Measurements from ENCODE around the gene PKN2. TPM values are rescaled to one million over a fixed set of nuclear protein-coding genes. Genes with fewer than 3 reads are reported as not detected.

PKN2 gene
- total RNA-seq, 1 donor from 2014 or later = 65.1 TPM

DNA sequence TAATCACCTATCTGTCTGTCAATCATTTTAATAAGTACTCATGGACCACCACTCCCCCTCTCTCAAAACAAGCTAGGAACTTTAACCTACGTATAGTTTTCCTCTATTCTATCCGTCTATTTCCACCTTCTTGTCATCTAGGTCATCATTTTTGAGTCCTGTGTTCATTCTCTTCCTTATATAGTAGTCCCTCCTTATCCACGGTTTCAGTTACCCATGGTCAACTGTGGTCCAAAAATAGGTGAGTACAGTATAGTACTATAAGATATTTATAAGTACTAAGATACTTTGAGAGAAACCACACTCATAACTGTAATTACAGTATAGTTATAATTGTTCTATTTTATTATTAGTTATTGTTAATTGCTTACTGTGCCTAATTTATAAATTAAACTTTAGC is 7.5 kb downstream of the PKN2 start:
- no peaks in the 10 kb centered on the region for H3K9me3 Mint-ChIP-seq
- no peak overlapping the region for H3K27ac Mint-ChIP-seq
- TF ChIP-seq, protein P1, sequence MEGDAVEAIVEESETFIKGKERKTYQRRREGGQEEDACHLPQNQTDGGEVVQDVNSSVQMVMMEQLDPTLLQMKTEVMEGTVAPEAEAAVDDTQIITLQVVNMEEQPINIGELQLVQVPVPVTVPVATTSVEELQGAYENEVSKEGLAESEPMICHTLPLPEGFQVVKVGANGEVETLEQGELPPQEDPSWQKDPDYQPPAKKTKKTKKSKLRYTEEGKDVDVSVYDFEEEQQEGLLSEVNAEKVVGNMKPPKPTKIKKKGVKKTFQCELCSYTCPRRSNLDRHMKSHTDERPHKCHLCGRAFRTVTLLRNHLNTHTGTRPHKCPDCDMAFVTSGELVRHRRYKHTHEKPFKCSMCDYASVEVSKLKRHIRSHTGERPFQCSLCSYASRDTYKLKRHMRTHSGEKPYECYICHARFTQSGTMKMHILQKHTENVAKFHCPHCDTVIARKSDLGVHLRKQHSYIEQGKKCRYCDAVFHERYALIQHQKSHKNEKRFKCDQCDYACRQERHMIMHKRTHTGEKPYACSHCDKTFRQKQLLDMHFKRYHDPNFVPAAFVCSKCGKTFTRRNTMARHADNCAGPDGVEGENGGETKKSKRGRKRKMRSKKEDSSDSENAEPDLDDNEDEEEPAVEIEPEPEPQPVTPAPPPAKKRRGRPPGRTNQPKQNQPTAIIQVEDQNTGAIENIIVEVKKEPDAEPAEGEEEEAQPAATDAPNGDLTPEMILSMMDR (IDR thresholded peaks at IDR 0.05; ENCODE audit: unreplicated experiment) = no peak
- H3K4me1 Mint-ChIP-seq = peaks cover 19% of the 10 kb centered on the region
- no peak for DNase-seq (ENCODE audit: low spot score in 2 of 2, unreplicated experiment in 2 of 2)
- H3K27me3 Mint-ChIP-seq (ENCODE audit: low read depth) = no peaks in the 10 kb centered on the region
- H3K4me3 Mint-ChIP-seq = no peak overlapping the region
- peaks cover 7% of the 10 kb centered on the region for H3K36me3 Mint-ChIP-seq

DNA sequence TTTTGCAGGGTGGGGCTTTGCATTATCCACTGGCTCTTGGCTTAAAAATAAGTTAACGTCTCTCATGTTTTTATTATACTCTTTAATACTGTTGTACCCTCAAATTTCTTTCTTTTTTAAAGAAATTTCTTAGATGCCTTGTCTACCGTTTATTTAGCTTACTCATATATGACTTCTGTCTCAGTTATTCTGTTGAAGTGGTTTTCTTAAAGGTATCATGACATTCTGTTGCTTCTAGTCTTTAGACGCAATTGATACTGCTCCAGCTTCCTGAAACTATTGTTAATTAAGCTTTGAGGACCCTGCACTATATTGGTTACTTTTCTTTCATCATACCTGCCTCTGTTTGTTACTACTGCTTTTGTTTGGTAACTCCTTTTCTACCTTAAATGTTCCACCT is 11.7 kb downstream of the PKN2 start:
- Mint-ChIP-seq H3K27me3 (ENCODE audit: low read depth) (no peaks in the 10 kb centered on the region), H3K27ac (peak overlapping the region; percentile 11), H3K4me3 (no peak overlapping the region), H3K36me3 (peaks cover 12% of the 10 kb centered on the region), H3K9me3 (no peaks in the 10 kb centered on the region), H3K4me1 (peaks cover 19% of the 10 kb centered on the region)
- TF ChIP-seq, protein P1 (IDR thresholded peaks at IDR 0.05; ENCODE audit: unreplicated experiment) = no peak
- DNase-seq (ENCODE audit: low spot score in 2 of 2, unreplicated experiment in 2 of 2) = no peak

DNA sequence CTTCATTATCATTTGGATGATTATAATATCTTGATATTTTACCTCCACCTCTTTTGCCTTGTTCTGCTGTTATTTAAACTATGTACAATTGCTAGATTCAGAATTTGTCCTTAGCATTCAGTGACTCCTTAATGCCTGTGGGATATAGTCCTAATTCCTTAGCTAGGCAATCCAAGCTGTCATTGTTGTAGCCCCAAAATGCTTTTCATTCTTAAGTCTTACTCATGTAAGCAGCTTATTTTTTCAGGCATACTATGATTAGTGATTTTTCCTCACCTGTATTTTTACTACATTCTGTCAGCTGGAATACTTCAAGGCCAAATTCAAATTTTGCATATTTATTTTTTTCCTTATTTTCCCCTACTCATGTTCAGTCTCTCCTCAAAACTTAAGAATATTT is 13.4 kb downstream of the PKN2 start:
- TF ChIP-seq, protein P1 (IDR thresholded peaks at IDR 0.05; ENCODE audit: unreplicated experiment) = no peak
- no peaks in the 10 kb centered on the region for H3K27me3 Mint-ChIP-seq (ENCODE audit: low read depth)
- no peak overlapping the region for H3K4me3 Mint-ChIP-seq
- H3K36me3 Mint-ChIP-seq = peaks cover 12% of the 10 kb centered on the region
- DNase-seq (ENCODE audit: low spot score in 2 of 2, unreplicated experiment in 2 of 2) = no peak
- no peaks in the 10 kb centered on the region for H3K9me3 Mint-ChIP-seq
- peaks cover 16% of the 10 kb centered on the region for H3K4me1 Mint-ChIP-seq
- no peak overlapping the region for H3K27ac Mint-ChIP-seq

DNA sequence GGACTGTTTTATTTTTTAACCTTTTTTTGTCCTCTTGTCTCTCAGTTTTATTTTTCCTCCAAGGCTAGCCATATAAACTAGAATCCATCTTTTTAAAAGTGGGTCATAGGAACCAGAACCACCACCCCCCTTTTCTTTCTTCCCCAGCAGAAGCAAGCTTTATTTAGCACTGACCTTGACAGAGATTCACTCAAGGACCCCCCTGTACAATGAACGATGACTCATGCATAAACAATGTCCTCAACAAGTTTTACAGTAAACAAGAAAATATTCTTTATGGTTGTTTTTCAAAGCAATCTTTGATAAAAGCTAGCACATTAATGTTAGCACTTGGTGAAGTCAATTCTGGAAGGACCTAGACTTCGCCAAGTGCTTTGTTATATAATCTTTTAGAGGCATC is 14.1 kb downstream of the PKN2 start:
- H3K27ac Mint-ChIP-seq = peak overlapping the region; percentile 75
- DNase-seq (ENCODE audit: low spot score in 2 of 2, unreplicated experiment in 2 of 2) = no peak
- H3K9me3 Mint-ChIP-seq = no peaks in the 10 kb centered on the region
- peaks cover 13% of the 10 kb centered on the region for H3K4me1 Mint-ChIP-seq
- peaks cover 12% of the 10 kb centered on the region for H3K36me3 Mint-ChIP-seq
- H3K27me3 Mint-ChIP-seq (ENCODE audit: low read depth) = no peaks in the 10 kb centered on the region
- TF ChIP-seq, protein P1 (IDR thresholded peaks at IDR 0.05; ENCODE audit: unreplicated experiment) = no peak
- no peak overlapping the region for H3K4me3 Mint-ChIP-seq

DNA sequence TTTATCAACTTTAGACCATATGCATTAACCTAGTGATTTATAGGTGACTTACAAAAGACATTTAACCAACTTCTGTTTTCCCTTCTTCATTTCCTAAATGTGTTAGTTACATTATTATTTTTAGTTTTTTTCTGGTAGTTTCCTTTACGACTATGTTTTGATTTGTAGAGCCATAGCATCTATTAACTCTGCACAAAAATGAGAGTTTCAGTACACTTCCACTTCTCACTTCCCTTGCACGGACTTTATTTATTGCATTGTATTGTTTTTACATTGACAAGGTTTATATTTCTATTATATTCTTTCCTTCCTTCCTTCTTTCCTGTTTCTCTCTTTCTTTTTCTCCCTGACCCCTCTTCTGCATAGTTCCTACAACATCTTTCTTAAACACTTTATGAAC is 14.7 kb downstream of the PKN2 start:
- TF ChIP-seq, protein P1 (IDR thresholded peaks at IDR 0.05; ENCODE audit: unreplicated experiment) = no peak
- H3K9me3 Mint-ChIP-seq = no peaks in the 10 kb centered on the region
- H3K4me3 Mint-ChIP-seq = no peak overlapping the region
- peaks cover 11% of the 10 kb centered on the region for H3K36me3 Mint-ChIP-seq
- peak overlapping the region; percentile 69 for H3K27ac Mint-ChIP-seq
- no peaks in the 10 kb centered on the region for H3K27me3 Mint-ChIP-seq (ENCODE audit: low read depth)
- DNase-seq (ENCODE audit: low spot score in 2 of 2, unreplicated experiment in 2 of 2) = no peak
- peaks cover 13% of the 10 kb centered on the region for H3K4me1 Mint-ChIP-seq

DNA sequence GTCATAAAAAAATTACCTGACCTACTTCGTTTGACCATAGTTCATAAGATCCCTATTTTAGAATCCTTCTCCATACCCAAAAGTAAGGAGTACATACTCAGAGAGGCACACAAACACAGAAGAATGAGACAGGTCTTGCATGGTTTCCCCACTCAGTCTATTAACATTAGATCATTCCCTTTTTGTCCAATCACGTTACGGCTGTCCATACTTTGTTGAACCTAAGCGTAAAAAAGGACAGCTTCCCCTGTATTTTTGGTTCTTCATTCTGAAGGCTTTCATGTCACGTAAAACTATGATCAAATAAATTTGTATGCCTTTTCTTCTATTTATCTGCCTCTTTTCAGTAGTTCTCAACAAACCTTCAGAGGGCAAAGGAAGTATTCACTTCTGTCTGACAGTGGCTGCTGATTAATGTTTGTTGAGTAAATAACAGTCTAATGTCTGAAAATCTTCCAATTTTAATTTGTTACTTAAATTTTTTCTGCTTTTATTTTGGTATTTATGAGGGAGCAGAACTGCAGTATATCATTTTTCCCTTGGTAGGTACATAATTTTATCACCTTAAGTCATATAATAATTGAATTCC is 16.4 kb downstream of the PKN2 start:
- Mint-ChIP-seq H3K27me3 (ENCODE audit: low read depth) (no peaks in the 10 kb centered on the region), H3K9me3 (peaks cover 4% of the 10 kb centered on the region), H3K4me1 (peaks cover 11% of the 10 kb centered on the region), H3K4me3 (no peak overlapping the region), H3K27ac (no peak overlapping the region), H3K36me3 (peaks cover 12% of the 10 kb centered on the region)
- no peak for DNase-seq (ENCODE audit: low spot score in 2 of 2, unreplicated experiment in 2 of 2)
- TF ChIP-seq, protein P1 (IDR thresholded peaks at IDR 0.05; ENCODE audit: unreplicated experiment) = no peak
